ENCODE data around the gene HOGA1.

HOGA1 gene

GRCh38 chr10:97540669-97541500 lies 43.3 kb upstream of the HOGA1 start:
- DNase-seq (ENCODE audit: low read depth), result peak; percentile 28
- peak; percentile 10 for TF ChIP-seq CTCF (IDR thresholded peaks at IDR 0.05; ENCODE audit: low read depth, low read length)
- TF ChIP-seq MYC (IDR thresholded peaks at IDR 0.05; ENCODE audit: low read depth, low read length), result no peak
- TF ChIP-seq POLR2A (IDR thresholded peaks at IDR 0.05; ENCODE audit: extremely low read depth, insufficient read length), result no peak
- no peak for TF ChIP-seq MAX (IDR thresholded peaks at IDR 0.05; ENCODE audit: low read depth, low read length)
- no peak overlapping the region for H3K4me3 ChIP-seq (ENCODE audit: low read depth, low read length)

- TF ChIP-seq POLR2A (IDR thresholded peaks at IDR 0.05; ENCODE audit: extremely low read depth, insufficient read length) (no peak), MYC (IDR thresholded peaks at IDR 0.05; ENCODE audit: low read depth, low read length) (peak; percentile 30; the same call in 1 of the 2 replicates)
- H3K4me3 ChIP-seq (ENCODE audit: low read depth, low read length), result no peak overlapping the region
- DNase-seq (ENCODE audit: low read depth), result peak; percentile 78
Measured at GRCh38 chr10:97542169-97543024, 41.8 kb upstream of the HOGA1 start.

- TF ChIP-seq CTCF (IDR thresholded peaks at IDR 0.05; ENCODE audit: low read depth, low read length) (no peak), POLR2A (IDR thresholded peaks at IDR 0.05; ENCODE audit: extremely low read depth, insufficient read length) (no peak), MYC (IDR thresholded peaks at IDR 0.05; ENCODE audit: low read depth, low read length) (peak; percentile 86), MAX (IDR thresholded peaks at IDR 0.05; ENCODE audit: low read depth, low read length) (peak; percentile 85)
- DNase-seq (ENCODE audit: low read depth), result peak; percentile 89
- H3K4me3 ChIP-seq (ENCODE audit: low read depth, low read length), result no peak overlapping the region
Measured at GRCh38 chr10:97543025-97543546, 41.1 kb upstream of the HOGA1 start.

GRCh38 chr10:97546456-97547270 lies 37.5 kb upstream of the HOGA1 start:
- no peak for DNase-seq (ENCODE audit: low read depth)
- H3K4me3 ChIP-seq (ENCODE audit: low read depth, low read length), result no peak overlapping the region
- no peak for TF ChIP-seq CTCF (IDR thresholded peaks at IDR 0.05; ENCODE audit: low read depth, low read length)

GRCh38 chr10:97547271-97547600 lies 37.0 kb upstream of the HOGA1 start:
- DNase-seq (ENCODE audit: low read depth), result no peak
- no peak for TF ChIP-seq CTCF (IDR thresholded peaks at IDR 0.05; ENCODE audit: low read depth, low read length)
- no peak for TF ChIP-seq MYC (IDR thresholded peaks at IDR 0.05; ENCODE audit: low read depth, low read length)

GRCh38 chr10:97547962-97548361 lies 36.2 kb upstream of the HOGA1 start:
- H3K4me3 ChIP-seq (ENCODE audit: low read depth, low read length), result no peak overlapping the region
- TF ChIP-seq MYC (IDR thresholded peaks at IDR 0.05; ENCODE audit: low read depth, low read length), result no peak
- TF ChIP-seq MAX (IDR thresholded peaks at IDR 0.05; ENCODE audit: low read depth, low read length), result no peak
- TF ChIP-seq POLR2A (IDR thresholded peaks at IDR 0.05; ENCODE audit: extremely low read depth, insufficient read length), result no peak
- no peak for TF ChIP-seq CTCF (IDR thresholded peaks at IDR 0.05; ENCODE audit: low read depth, low read length)
- DNase-seq (ENCODE audit: low read depth), result no peak

More at GRCh38 chr10:97547271-97547600, 37.0 kb upstream of the HOGA1 start:
- H3K4me3 ChIP-seq (ENCODE audit: low read depth, low read length), result no peak overlapping the region
